Globus pallidus (tissue), 1 donor: ENCODE measurements around the gene SH3D19.

ENCODE experiments used
- DNase-seq: peaks from one replicate; pipeline ENCODE4 v3.0.0-alpha.2; 2015; ENCODE audit warnings: low spot score

SH3D19 gene

DNA sequence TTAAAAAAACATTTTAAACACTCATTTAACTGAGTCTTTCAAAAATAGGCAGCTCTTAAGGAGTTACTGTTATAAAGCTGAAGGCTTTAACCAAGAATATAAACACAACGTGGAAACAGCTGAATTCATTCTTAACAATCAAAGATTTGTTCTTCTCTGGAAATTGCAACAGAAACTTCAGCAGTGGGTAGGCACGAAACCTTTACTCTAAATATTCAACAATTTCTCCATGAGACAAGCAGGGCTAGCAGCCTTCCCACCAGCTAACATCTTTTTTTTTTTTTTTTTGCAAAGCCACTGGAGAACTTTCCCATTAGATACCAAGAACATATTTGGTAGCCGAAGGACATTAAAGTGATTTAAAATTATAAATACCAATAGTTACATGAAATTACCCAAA, 126.7 kb downstream of the SH3D19 start:
- peak; percentile 73 for DNase-seq

- DNase-seq, result no peak
These were observed 128.2 kb downstream of the SH3D19 start for GRCh38 chr4:151197247-151197646.

DNA sequence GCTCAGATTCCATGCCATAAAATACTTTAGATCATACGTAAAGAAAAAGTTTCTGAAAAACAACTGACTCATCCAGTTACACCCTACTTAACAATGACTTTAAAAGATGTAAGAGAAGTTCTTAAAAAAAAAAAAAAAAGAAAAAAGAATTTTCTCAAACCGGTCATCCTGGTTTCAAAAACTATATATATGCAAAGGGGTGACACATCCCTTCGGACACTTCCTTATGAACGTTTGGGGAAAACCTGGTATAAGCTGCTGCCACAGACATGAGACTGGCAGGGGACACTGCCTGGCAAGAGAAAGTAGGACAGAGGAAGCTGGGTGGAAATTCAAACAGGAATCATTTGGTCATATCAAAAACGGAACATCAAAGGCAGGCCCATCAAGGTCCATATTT, 129.6 kb downstream of the SH3D19 start:
- no peak for DNase-seq

DNA sequence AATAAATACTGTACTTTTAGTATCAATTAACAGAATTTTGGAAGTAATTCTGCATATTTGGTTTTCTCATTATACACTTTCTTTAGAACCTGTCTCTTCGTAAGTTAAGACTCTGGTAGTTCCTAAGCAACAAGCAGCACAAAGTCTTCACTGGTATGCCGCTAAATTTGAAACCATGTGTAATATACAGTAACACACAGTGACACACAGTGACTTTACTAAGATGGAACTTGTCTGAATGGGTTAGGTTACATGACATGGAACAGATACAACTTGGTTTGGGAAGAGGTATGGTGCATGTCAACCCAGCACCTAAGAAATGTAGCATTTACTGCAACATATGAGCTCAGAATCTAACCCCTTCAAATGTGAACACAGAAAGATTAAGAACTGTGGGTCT, 132.0 kb downstream of the SH3D19 start:
- DNase-seq, result no peak

- DNase-seq, result no peak
These were observed 132.7 kb downstream of the SH3D19 start for GRCh38 chr4:151192556-151193235.

- no peak for DNase-seq
These were observed 140.6 kb downstream of the SH3D19 start for GRCh38 chr4:151184523-151185458.

GRCh38 chr4:151182455-151182996, 142.9 kb downstream of the SH3D19 start:
- DNase-seq, result no peak

- DNase-seq, result no peak
These were observed 148.7 kb downstream of the SH3D19 start for GRCh38 chr4:151176685-151177084.

GRCh38 chr4:151175754-151176631, 149.4 kb downstream of the SH3D19 start:
- no peak for DNase-seq

- no peak for DNase-seq
These were observed 150.2 kb downstream of the SH3D19 start for GRCh38 chr4:151175233-151175632.

DNA sequence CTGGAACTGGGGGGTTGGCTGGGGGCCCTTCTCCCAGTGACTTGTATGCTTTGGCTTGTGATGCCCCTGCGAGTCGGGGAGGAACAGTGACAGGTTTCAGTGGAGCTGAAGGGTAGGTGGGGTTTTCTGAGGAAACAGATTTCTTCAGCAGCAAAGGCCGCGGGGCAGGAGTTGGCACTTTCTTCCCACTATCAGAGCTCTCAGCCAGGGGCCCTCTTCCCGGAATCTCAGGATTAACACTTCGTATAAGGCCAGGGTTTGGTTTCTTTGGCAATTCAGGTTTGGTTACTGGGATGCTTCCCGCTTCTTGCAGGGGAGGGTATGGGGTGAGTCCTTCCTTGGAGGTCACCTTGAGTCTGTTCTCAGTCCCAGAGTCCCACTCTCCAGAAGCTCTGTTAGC, 150.6 kb downstream of the SH3D19 start:
- no peak for DNase-seq

- no peak for DNase-seq
These were observed 151.5 kb downstream of the SH3D19 start for GRCh38 chr4:151173871-151174270.

DNA sequence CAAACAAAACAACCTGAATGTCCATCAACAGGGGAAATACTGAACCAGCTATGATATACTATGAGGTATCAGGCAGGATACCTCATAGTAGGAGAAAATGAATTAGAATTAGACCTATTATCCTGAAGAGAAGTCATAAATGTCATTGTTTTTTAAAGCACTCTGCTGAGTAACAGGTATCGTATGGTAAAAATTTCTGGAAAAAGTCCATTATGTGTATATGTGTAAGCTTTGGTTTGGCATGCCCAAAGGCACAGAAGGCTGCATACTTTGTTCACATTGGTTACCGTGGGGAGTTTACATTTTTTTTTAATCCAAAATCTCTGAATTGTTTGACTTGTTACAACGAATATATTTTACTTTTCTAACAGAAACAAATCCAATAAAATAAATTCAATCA, 155.5 kb downstream of the SH3D19 start:
- no peak for DNase-seq

GRCh38 chr4:151169223-151169622, 156.2 kb downstream of the SH3D19 start:
- peak; percentile 83 for DNase-seq

DNA sequence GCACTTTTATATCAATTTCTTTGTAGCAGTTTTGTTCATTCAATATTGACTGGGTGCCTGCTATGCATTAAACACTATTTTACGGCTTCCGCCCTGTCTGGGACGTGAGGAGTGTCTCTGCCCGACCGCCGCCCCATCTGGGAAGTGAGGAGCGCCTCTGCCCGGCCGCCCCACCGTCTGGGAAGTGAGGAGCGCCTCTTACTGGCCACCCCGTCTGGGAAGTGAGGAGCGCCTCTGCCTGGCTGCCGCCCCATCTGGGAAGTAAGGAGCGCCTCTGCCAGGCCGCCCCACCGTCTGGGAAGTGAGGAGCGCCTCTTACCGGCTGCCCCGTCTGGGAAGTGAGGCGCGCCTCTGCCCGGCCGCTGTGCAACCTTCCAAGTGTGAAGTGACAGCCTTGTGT, 157.8 kb downstream of the SH3D19 start:
- no peak for DNase-seq

DNA sequence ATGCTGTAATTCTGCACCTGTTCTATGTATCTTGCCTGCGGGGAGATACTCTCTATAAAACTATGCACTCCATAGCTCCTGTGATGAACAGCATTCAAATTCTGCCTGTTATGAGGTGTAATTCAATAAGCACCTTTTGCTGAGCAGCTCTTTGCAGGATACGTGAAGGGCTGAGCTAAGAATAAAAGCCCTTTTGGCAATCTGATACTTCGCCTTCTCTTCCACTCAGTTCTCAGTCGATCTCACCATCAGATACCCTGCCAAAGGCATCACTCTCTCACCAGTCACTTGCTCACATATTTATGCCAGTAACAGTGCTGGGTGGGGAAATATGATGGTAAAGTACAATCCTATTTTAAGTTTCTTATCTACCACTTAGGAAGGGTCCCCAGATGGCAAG, 158.8 kb downstream of the SH3D19 start:
- no peak for DNase-seq

DNA sequence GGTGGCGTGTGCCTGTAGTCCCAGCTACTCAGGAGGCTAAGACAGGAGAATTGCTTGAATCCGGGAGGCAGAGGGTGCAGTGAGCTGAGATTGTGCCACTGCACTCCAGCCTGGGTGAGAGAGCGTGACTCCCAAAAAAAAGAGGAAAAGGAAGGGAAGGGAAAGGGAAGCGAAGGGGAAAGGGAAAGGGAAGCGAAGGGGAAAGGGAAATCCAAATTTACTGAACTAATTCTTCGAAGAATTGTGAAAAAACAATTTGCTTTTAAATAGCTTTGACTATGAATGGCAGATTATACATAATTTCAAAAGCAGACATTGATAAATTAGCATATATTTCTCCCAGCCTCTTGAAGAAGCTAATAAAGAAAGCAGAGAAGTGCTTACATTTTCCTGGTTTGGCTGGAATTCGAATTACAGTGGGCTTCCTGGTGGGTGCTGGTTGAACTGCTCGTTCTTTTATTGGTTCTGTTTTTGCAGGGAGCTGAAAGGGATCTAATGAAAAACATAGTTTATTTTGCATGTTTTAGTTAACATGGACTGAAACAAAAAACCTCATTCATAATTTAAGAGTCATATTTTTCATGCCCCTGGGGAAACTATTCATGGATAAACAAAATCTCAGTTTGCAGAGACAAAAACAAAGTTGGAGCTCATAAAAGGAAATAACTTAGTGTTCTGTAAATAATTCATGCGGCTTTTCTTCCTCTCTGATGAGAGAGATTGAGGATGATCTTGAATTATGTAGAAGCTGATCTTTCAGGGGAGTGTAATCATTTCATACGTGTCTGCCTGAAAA, 160.0 kb downstream of the SH3D19 start:
- no peak for DNase-seq

GRCh38 chr4:151163855-151164254, 161.6 kb downstream of the SH3D19 start:
- DNase-seq, result no peak

DNA sequence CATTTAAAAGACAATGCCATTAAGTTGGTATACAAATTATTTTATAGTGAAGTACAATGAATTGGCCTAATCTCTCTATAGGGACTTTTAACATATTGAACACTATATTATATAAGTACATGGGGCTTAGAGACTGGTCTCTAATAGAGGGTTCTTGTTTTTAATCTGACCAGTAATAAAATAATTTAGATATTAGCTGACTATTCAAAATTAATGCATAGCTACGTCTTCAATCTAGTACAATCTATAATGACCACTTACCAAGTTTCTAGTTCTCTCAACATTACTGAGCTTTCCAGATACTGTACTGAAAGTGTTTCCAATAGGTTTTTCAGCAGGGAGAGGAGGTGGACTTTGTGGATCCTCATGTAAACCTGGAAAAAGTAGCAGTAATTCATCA, 166.4 kb downstream of the SH3D19 start:
- no peak for DNase-seq

DNA sequence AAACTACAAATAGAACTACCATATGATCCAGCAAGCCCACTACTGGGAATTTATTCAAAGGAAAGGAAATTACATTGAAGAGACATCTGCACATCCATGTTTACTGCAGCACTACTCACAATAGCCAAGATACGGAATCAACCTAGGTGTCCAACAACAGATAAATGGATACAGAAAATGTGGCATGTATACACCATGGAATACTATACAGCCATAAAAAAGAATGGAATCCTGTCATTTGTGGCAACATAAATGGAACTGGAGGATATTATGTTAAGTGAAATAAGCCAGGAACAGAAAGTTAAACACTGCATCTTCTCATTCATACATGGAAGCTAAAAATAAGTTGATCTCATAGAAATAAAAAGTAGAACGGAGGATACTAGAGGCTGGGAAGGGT, 167.9 kb downstream of the SH3D19 start:
- DNase-seq, result no peak

DNA sequence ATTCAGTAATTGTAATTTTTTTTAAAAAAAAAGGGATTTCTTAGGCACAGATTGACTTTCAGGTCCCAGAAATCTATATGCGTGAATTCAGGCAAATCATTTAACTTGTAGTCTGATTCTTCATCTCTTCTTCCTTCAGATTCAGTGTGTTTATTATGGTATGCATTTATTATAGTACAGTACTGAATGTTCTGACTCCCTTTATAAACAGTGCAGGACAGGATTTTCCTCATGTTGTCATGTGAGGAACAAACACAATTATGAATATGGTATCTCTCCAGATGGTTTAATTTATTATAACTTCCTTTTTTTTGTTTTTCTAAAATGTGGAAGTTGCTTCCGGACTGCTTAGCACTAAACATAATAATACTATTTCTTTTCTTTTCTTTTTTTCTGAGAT, 171.8 kb downstream of the SH3D19 start:
- DNase-seq, result no peak
